Keratinocyte (primary cell): Measurements from ENCODE around the gene AOPEP. TPM values are rescaled to one million over a fixed set of nuclear protein-coding genes. Genes with fewer than 3 reads are reported as not detected.

ENCODE experiments used
- DNase-seq: peaks from one replicate; pipeline ENCODE4 v3.0.0-alpha.2; 2011; ENCODE audit warnings: low read depth, missing footprints, low spot score
- FAIRE-seq: peaks from 2 replicates; lab custom pipeline; 2011; peaks lifted over from hg19 to GRCh38; lab: Jason Lieb, UNC
- H2AFZ ChIP-seq: 2 replicates; pipeline ENCODE4 v1.6.0; 2012; ENCODE audit warnings: low read length, control low read depth, inconsistent platforms; ENCODE audit not compliant: control insufficient read depth
- H3K27ac ChIP-seq: 2 replicates; pipeline ENCODE4 v1.5.1; 2011; ENCODE audit warnings: low read length; ENCODE audit not compliant: control insufficient read depth, insufficient read depth
- H3K27me3 ChIP-seq: 3 replicates; pipeline ENCODE4 v1.6.0; 2011; ENCODE audit warnings: low read length; ENCODE audit not compliant: control insufficient read depth, insufficient read depth; ENCODE audit errors: extremely low read depth
- H3K36me3 ChIP-seq, 2 experiments: 2 replicates in 1 of 2; 3 replicates in 1 of 2; pipeline ENCODE4 v1.5.1; 2011; ENCODE audit warnings: low read length in 2 of 2, mild to moderate bottlenecking in 1 of 2; ENCODE audit not compliant: control insufficient read depth in 2 of 2, insufficient read depth in 2 of 2; ENCODE audit errors: extremely low read depth in 1 of 2
- H3K4me1 ChIP-seq: 3 replicates; pipeline ENCODE4 v1.5.1; 2011; ENCODE audit warnings: low read length; ENCODE audit not compliant: control insufficient read depth, insufficient read depth; ENCODE audit errors: extremely low read depth
- H3K4me2 ChIP-seq: 3 replicates; pipeline ENCODE4 v1.6.0; 2011; ENCODE audit warnings: low read depth, low read length; ENCODE audit not compliant: control insufficient read depth, insufficient read depth; ENCODE audit errors: extremely low read depth
- H3K4me3 ChIP-seq, 3 experiments: fragments of 200-600 bp in 1 of 3; sonication (generic) in 1 of 3; 2 replicates in 2 of 3; 3 replicates in 1 of 3; pipeline ENCODE4 v1.5.1; 2011 to 2016; ENCODE audit warnings: low read length in 3 of 3, mild to moderate bottlenecking in 3 of 3, control low read depth in 2 of 3, inconsistent platforms in 1 of 3, low read depth in 1 of 3, mixed read lengths in 1 of 3, mixed run types in 1 of 3, moderate library complexity in 1 of 3; ENCODE audit not compliant: control insufficient read depth in 2 of 3, insufficient read depth in 2 of 3; ENCODE audit errors: extremely low read depth in 1 of 3
- H3K79me2 ChIP-seq: 2 replicates; pipeline ENCODE4 v1.6.0; 2012; ENCODE audit warnings: low read length; ENCODE audit not compliant: control insufficient read depth, insufficient read depth
- H3K9ac ChIP-seq: 3 replicates; pipeline ENCODE4 v1.6.0; 2011; ENCODE audit warnings: low read length; ENCODE audit not compliant: control insufficient read depth, insufficient read depth; ENCODE audit errors: extremely low read depth
- H3K9me1 ChIP-seq: 3 replicates; pipeline ENCODE4 v1.6.0; 2011; ENCODE audit warnings: low read length; ENCODE audit not compliant: control insufficient read depth, insufficient read depth; ENCODE audit errors: extremely low read depth
- H3K9me3 ChIP-seq: 2 replicates; pipeline ENCODE4 v1.5.1; 2012; ENCODE audit warnings: low read depth, low read length; ENCODE audit not compliant: control insufficient read depth
- H4K20me1 ChIP-seq: 3 replicates; pipeline ENCODE4 v1.6.0; 2011; ENCODE audit warnings: low read length; ENCODE audit not compliant: control insufficient read depth, insufficient read depth; ENCODE audit errors: extremely low read depth
- CTCF ChIP-seq, 3 experiments: IDR thresholded peaks in 1 of 3; conservative IDR thresholded peaks in 1 of 3; optimal IDR thresholded peaks in 1 of 3; 2 replicates in 2 of 3; 3 replicates in 1 of 3; pipeline versions ENCODE3 to v1.5.1; 2011; ENCODE audit warnings: low read length in 3 of 3, mild to moderate bottlenecking in 3 of 3, moderate library complexity in 2 of 3, control low read depth in 1 of 3, inconsistent platforms in 1 of 3; ENCODE audit not compliant: insufficient read depth in 2 of 3; ENCODE audit errors: extremely low read depth in 1 of 3
- EZH2 ChIP-seq: IDR thresholded peaks from one replicate; pipeline ENCODE4 v1.6.1; 2012; ENCODE audit warnings: inconsistent platforms, mild to moderate bottlenecking, low read length, moderate library complexity
- dilution Hi-C: fragments of 300-500 bp; cut with MboI; formaldehyde crosslinking; loops from one replicate; pipeline ENCODE4 v1.7.0; 2020; ENCODE audit warnings: low sequenced_read_pairs; ENCODE audit not compliant: extremely low pct_ligation_motif_present
- polyA plus RNA-seq, 5 experiments: library from polyadenylated mRNA; depleted of rRNA in 3 of 5; stranded (reverse) in 3 of 5; stranded (forward) in 1 of 5; unstranded in 1 of 5; fragments of >200 nt; gene quantifications; 1 replicate in 1 of 5; 2 replicates in 3 of 5; 3 replicates in 1 of 5; pipeline versions ENCODE4 v1.2.1 to v1.2.3, GENCODE V29; 2011 to 2012; ENCODE audit warnings: missing spikeins in 2 of 5, low read depth in 1 of 5, low replicate concordance in 1 of 5

AOPEP gene
- polyA plus RNA-seq, 1 donor (not counting 4 experiments of a cell fraction or from before 2014, with no cell fraction given), result 27.0 TPM

DNA sequence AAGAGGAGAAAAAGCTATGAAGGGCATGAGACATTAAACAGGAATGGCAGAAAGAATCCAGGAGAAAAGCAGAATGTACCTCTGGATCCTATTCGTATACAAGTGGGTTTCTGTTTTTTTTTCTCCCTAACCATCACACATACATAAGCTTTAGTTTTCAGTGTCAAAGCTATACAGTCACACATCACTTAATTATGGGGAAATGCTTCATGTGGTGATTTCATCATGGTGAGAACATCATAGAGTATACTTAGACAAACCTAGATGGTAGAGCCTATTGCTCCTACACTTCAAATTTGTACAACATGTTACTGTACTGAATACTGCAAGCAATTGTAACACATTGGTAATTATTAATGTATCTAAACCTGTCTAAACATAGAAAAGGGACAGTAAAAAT is 290.6 kb downstream of the AOPEP start:
- dilution Hi-C loops, result no loop called here
- no peak for DNase-seq
- no peaks in the 10 kb centered on the region for H3K9me1 ChIP-seq
- peak overlapping the region; percentile 82 for H3K9ac ChIP-seq
- no peak overlapping the region for H3K4me3 ChIP-seq
- no peaks in the 10 kb centered on the region for H4K20me1 ChIP-seq
- peaks cover 37% of the 10 kb centered on the region for H3K79me2 ChIP-seq
- peaks cover 58% of the 10 kb centered on the region for H3K4me1 ChIP-seq
- TF ChIP-seq CTCF (optimal IDR thresholded peaks at IDR 0.05 in 1 of 3, IDR thresholded peaks at IDR 0.05 in 1 of 3, conservative IDR thresholded peaks at IDR 0.05 in 1 of 3; ENCODE audit: extremely low read depth in 1 of 3, insufficient read depth in 2 of 3, low read length in 3 of 3) (no peak), EZH2 (no peak)
- H3K36me3 ChIP-seq, result peaks cover 13 to 31% of the 10 kb centered on the region in 2 experiments
- FAIRE-seq, result no peak
- H2AFZ ChIP-seq, result no peak overlapping the region
- H3K9me3 ChIP-seq, result no peaks in the 10 kb centered on the region
- H3K4me2 ChIP-seq, result peak overlapping the region; percentile 76
- no peaks in the 10 kb centered on the region for H3K27me3 ChIP-seq
- peak overlapping the region; percentile 99 for H3K27ac ChIP-seq

DNA sequence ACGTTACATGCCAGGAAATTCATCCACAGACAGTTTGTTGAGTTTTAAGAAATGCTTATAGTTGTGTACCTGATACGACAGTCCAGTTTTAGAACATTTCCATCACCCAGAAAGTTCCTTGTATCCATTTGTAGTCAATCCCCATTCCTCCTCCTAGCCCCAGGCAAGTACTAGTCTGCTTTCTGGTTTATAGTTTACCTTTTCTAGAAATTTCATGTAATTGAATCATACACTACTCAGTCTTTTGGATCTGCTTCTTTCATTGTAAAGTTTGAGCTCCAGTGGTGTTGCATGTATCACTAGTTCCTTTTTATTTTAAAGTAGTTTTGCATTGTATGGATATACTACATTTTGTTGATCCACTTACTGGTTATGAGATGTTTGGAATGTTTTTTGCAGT is 291.2 kb downstream of the AOPEP start:
- dilution Hi-C loops, result no loop called here
- Histone ChIP-seq H3K4me3 (peak overlapping the region in 2 of 3 experiments; percentile 21 to 30), H3K4me1 (peaks cover 55% of the 10 kb centered on the region), H3K27ac (peak overlapping the region; percentile 99), H3K79me2 (peaks cover 34% of the 10 kb centered on the region), H3K36me3 (peaks cover 13 to 31% of the 10 kb centered on the region in 2 experiments), H3K9me3 (no peaks in the 10 kb centered on the region), H3K9me1 (no peaks in the 10 kb centered on the region), H3K27me3 (no peaks in the 10 kb centered on the region), H4K20me1 (no peaks in the 10 kb centered on the region), H3K4me2 (peak overlapping the region; percentile 76), H2AFZ (no peak overlapping the region), H3K9ac (peak overlapping the region; percentile 82)
- FAIRE-seq (no peak), DNase-seq (no peak)
- TF ChIP-seq EZH2, result no peak
